Left hindlimb (tissue), 1 donor: ENCODE measurements around the gene FAM163B.

Experiments used
- DNase-seq: peaks from one replicate; pipeline ENCODE4 v3.0.0-alpha.2; 2018

The FAM163B gene

DNA sequence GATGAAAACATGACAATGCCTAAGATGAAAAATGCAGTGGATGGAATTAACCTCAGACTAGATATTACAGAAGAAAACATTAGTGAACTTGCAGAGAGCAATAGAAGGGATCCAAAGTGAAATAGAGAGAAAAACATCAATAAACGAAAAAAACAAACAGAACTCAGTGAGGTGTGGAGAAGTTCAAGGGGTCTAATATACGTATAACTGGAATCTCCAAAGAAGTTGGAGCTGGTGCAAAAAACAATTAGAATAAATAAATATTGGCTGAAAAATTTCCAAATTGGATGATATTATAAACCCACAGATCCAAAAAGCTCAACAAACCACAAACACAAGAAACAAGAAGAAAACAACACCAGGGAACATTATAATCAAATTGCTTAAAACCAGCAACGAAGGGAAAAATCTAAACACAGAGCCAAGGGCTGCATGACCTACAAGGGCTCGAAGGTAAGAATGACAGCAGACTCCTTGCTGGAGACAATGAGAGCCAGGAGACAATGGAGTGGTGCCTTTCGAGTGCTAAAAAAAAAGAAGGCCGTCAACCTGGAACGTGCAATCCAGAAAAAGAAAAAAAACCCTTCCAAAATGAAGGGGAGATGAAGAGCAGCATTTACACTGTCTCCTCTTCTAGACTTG lies 11.8 kb downstream of the FAM163B start:
- DNase-seq = no peak

DNA sequence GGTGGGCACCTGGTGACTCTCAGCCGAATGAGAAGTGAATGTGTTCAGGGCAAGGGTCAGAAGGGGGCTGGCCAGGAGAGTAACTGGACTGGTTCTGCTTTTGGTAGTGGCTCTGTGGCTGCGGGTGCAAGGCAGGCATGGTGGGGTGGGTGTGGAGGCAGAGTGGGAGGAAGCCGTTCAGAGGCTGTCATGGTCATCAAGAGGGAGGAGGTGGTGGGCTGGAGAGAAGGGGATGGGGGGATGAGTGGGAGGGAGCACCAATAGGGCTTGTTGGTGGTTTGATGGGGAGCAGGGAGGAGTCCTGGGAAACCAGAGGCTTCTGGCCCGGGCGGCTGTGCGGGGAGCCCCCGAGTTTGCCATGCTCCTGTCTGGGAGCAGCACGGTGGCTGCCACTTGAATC lies 13.3 kb downstream of the FAM163B start:
- no peak for DNase-seq

DNA sequence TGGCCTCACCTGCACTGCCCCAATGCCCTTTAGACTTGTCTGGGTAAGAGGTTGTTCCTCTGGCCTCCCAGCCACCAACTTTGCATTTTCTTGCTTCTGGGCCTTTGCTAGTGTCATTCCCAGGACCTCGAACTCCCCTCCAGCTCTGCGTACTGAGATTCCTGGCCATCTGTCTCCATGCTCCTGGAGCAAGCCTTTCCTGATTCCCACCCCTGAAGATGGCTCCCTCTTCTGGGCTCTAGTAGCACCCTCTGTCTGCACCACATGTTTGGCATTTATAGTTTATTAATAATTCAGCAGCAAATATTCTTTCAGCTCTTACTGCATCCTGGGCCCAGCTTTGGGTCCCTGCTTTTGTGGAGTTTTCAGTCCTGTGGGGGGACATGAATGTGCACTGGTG lies 14.9 kb downstream of the FAM163B start:
- no peak for DNase-seq

DNA sequence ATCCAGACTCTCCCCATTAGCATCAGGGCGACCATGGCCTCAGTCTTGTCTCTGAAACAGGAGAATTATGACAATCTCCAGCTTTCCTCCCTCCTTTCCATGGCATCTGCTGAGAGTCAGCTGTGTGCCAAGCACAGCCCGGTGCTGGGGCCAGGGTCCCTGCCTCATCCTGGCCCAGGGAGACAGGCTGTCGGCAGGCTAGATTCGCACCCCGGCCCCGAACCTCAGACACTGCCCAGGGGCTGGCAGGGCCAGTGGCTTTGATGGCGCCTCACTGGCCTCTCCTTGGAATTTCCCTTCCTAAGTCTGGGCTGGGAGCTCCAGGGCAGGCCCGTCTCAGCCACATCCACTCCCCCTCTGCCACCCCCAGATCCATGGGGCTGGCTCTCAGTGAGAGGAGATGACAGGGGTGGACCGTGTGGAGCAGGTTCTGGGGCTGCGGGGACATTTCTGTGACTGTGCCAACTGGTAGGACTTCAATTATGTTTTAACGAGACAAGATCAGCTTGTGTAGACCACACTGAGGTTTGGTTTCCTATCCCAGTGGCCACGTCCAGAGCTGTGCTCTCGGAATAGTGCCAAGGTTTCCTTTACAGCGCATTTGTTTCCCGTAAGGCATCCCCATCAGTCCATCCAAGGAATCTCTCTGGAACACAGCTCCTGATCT lies 15.5 kb downstream of the FAM163B start:
- DNase-seq = no peak

DNA sequence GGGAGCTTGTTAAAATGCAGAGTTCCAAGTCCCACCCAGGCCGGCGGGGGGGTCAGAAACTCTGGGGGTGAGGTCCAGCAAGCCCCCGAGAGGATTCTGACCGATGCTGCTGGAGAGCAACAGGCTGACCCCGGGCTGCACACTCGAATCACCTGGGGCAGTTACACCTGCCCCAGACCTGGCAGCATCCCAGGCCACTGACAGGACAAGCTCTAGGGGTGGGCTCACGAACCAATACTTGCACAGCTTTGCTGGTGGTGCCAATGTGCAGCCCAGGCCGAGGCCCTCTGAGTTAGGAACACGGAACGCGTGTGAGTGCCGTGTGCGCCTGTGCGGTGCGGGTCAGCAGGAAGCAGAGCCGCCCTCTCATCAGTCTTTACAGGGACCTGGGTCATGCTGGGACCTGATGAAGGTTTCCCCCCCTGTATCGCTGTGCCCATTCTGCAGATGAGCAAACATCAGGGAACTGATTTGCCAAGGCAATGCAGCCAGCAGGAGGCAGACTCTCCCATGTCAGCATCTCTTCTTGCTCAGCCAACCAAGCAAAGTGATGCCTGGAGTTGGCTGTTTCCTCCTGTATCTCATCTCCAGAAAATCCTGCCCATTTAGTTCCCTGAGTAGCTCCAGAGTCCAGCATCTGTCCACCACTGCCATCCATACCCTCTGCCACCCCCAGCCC lies 16.3 kb downstream of the FAM163B start:
- DNase-seq = no peak

DNA sequence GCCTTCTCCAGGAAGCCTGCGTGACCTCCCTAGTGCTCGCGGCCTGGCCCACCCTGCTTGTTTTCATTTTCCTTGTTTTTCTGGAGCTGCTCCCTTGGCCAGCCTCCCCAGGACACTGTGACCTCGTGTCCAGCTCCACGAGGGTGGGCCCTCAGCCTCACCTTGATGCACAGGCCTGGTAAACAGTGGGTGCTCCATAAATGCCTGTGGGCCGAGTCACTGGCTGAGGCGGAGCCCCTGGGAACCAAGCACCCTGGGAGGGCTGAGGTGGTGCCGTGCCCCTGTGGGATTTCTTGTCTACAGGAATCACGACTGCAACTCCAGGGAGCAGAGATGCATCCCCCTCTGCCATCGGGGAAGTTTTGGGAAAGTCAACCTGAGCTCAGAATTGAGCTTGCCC lies 17.2 kb downstream of the FAM163B start:
- DNase-seq = no peak

DNA sequence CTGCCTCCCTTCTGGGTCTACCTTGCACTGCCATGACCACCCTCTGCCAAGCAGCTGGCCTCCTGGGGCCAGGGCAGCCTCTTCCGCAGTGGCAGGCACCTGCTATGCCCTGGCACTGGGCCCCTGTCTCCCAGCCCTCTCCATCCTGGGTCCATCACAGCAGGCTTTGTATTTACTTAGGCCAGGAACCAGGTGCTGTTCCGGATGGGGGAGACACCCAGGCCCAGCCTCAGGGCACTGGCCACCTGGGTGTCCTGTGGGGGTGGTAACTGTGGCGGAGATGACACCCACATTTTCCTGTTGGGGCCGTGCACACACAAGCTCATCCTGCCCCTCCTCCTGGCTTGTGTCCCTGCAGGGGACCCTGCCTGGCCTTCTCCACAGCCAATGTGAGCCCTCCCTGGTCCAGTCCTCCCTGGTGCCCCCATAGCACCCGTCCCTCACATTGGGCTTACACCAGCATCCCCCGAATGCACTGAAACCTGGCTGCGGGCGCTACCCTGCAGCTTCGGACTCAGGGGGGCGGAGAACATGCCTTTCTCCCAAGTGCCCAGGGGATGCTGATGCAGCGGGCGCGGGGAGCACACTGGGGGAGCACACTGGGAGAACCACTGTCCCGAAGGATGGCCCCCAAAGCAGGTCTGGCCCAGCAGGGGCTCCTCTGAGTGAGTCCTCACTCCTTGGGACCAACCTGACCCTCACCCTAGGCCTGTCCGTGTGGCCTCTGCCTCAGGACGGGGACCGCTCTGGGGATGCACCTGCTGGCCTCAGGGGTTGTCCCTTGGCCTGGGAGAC lies 17.9 kb downstream of the FAM163B start:
- no peak for DNase-seq

DNA sequence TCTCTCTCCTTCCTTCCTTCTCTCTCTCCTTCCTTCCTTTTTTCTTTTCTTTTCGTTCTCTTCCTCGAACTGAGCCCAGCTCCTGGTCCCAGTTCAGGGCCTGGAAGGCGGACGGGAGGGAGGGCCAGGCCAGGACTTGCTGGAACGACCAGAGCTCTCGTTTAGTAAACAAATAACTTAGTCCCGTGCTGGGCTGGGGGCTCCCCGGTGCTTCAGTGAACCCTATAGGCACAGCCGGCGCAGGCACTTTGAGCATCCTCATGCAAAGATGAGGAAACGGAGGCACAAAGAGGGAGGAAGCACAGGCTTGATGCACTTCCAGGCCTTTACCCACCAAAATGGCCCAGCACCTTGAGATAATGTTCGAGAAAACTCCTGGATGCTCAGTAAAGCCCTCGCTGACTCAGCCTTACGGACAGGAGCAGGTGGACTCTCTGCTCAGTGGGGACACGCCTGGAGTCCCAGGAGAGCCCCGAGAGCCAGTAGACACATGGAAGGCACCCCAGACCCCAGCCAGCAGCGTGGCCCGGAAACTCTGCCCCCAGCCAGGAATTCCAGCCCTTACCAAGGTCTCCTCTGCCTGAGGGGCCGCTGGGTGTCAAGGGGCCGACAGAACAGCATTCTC lies 18.8 kb downstream of the FAM163B start:
- DNase-seq = no peak

DNA sequence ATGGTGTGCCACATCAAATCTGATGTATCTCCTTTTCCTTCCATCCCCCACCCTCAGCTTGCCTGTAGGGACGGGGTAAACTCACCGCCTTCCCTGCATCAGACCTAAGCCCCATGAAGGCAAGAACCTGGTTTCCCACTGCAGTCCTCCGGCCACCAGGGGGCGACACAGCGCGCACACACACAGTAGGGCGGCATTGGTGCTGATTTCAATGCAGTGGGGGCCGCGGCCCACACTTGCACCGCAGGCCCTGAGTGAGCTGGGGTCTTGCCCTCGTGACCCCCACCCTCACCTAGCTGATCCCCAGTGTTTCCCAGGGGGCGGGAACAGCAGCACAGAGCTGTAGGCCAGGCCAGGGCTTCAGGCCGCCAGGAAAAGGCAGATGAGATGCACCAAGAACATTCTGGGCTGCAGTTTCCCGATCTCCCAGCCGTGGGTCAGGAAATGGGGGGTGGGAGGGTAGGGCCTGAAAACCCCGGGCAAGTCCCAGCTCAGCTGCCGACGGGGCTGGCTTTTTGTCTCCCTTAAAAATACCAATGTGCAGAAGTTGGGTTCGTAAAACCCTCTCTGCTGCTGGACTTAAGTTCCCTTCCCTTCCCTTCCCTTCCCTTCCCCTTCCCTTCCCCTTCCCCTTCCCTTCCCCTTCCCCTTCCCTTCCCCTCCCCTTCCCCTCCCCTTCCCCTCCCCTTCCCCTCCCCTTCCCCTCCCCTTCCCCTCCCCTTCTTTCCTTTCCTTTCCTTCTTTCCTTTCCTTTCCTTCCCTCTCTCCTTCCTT lies 19.5 kb downstream of the FAM163B start:
- DNase-seq = no peak

DNA sequence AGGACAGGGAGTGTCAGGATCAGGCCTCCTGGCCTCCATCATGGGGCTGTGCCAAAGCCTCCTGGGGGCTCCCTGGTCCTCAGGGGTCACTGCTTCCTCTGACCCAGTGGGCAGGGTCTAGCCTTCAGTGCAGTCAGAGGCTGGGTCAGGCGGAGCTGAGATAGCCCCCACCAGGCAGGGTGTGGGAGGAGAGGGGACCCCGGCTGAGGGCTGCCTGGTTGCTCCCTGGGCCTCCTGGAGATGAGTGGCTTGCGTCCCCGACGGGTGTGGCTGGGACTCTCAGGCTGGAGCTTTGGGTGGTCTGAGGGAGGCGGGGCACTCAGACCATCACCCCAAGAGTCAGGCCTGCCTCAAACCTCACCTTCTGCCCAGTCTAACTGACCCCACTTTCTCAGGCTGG lies 21.7 kb downstream of the FAM163B start:
- DNase-seq = no peak

DNA sequence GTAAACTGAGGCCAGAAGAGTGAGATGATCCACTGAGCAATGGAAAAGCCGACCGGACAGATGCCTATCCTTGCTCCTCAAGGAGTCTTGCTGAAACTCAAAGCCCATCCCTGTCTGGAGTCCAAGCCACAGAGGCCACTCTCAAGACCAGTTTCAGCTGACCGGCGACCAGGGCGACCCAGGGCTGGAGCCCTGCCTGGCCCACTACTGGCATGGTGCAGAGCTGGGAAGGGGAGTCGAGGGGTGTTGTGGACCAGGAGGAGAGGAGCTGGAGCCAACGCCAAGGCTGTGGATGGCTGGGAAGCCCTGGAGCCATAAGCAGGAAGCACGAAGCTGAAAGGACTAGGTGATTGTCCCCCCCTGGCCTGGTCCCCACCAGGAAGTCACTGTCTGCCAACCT lies 22.1 kb downstream of the FAM163B start:
- DNase-seq = no peak

DNA sequence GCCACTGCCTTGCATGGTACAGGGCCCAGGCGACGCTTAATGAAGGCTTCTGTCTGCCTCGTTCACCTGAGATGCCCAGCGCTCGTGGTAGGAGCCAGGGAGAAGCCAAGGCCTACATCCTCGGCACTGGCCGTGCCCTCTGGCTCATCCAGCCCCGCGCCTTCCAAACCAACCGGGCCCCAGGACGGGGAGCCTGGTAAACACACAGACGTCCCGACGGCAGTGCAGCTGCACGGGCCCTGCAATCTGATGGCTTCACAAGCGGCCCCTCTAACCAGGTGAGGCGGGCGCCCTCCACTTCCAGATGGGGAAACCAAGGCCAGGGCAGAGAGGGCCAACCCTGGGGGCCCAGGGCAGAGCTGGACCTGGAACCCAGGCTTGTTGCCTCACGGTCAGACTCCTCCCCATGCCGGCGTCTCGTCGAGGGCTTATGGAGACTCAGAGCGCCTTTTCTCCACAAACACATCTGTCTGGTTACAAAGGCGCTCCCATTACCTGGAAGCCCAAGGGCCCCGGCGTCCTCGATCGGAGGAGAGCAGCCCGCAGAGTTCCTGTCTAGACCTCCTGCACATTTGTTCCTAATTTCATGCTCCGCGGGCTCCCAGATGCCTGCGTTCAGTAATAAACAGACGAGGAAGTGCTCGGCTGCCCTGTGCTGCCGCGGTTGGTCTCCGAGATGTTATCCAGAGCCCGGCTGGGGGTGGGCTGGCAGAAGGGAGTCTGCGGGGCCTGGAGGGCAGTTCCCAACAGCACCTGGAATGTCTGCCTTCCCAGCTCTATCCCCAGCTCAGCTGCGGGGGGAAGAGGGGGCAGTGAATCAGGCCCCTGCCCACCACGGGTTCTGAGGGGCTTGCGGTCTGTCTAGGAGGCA lies 23.5 kb downstream of the FAM163B start:
- DNase-seq = no peak

DNA sequence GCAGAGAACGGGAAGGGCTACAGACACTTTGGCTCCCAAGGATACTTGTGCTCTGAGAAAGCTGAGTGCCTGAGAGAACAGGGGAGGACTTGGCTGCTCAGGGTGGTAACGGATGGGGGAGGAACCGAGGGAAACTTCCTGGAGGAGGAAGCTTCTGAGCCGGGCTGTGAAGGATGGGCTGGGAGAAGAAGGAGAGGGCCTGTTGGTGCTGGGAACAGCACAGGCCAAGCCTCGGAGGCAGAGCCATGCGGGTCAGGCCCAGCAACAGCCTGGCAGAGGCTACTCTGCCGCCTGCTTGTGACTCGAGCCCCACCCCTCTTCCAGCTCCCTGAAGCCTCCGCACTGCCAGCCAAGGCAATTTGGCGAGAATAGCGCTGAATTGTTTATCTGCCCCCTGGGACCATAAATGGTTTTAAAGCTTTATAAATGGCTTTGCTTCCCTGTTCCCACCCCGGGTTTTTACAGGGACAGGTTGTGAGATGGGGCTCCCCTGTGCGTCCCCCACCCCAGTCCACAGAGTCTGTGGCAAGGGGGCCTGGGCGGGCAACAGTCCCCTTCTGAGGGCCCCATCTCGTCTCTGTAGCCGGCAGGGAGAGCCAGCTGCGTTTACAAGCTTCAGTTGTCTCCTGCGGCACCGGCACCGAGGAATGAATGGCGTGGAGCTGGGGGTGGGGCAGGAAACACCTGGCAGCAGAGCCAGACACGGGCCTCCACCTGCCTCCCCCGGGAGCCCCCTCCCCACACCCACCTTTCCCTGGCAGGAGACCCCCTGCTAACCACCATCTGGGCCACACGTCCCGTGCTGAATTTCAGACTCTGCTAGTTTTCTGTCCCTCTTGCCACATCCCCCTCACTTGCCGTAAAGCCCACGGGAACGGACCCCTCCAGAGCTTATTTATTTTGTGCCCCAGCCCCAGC lies 24.4 kb downstream of the FAM163B start:
- no peak for DNase-seq

DNA sequence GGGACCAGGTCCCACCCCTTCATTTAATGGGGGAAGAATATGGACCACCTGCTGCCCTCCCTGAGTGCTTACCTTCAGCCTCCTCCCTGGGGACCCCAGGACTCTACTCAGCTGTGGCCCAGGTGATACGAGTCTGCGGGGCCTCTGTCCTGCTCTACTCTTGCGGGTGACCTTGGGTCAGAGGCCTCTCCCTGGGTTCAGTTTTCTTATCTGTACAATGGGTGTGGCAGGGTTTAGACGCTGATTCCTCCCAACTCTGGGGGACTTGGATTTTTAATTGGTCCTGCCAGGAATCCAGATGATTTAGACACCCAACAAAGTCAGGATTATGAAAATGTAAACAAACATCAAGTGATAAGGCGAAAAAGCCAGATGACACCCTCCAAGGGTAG lies 25.0 kb downstream of the FAM163B start:
- DNase-seq = no peak

DNA sequence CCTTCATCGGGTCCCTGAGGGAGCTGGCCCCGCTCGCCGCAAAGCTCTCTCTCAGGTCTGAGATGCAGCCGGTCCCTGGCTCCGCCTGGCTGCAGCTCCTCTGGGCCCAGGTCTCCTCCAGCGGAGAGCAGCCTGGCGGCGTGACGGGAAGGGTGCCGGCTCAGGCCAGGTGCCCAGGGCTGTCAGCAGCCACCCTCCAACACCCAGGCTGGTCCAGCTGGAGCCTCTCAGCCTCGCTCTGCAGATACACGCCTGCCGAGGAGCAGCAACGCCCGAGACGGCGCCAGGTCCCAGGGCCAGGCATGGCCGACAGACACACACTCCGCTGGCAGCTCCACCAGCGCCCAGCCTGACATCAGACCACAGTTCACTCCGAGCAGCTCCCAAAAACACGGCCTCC lies 25.6 kb downstream of the FAM163B start:
- no peak for DNase-seq

DNA sequence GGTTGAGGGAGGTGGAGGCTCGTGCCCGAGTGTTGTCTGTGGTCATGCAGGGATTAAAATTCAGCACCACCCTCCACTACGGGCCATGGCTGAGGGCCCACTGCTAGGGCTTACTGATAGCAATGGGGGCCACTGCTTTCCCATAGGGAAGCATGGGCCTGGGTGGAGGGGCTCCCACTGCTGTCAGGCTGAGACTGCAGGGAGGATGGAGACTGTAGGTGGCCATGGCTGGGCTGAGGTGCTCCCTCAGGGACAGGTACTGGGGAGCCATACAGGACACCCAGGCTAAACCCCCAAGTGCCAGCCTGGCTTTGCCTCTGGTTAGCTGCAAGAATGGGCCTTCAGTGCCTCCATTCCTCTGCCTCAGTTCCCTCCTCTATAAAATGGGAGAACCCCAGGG lies 26.1 kb downstream of the FAM163B start:
- DNase-seq = no peak

DNA sequence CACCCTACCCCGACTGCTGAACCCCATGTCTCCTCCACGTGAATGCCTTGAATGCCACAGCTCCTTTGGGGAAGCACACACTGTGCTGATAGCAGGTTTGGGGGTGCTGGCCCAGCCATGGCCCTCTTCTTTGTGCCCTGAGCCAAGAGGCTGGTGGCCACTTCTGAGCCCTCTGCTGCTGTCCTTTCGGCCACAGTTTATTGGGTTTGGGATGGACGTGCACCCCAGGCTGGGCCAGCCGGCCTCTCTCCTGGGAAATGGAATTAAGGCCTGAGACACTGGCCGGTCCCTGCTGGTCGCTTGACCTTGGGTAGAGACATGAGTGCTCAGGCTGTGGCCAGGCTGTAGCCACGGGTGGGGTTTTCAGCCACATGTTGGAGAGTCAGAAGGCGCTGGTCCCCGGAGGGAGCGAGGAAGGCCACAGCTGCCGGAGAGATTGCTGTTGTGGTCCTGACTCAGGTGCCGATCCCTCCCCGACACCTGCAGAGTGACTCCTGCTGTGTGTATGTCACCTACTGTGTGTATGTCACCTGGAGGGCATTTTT lies 26.6 kb downstream of the FAM163B start:
- no peak for DNase-seq

DNA sequence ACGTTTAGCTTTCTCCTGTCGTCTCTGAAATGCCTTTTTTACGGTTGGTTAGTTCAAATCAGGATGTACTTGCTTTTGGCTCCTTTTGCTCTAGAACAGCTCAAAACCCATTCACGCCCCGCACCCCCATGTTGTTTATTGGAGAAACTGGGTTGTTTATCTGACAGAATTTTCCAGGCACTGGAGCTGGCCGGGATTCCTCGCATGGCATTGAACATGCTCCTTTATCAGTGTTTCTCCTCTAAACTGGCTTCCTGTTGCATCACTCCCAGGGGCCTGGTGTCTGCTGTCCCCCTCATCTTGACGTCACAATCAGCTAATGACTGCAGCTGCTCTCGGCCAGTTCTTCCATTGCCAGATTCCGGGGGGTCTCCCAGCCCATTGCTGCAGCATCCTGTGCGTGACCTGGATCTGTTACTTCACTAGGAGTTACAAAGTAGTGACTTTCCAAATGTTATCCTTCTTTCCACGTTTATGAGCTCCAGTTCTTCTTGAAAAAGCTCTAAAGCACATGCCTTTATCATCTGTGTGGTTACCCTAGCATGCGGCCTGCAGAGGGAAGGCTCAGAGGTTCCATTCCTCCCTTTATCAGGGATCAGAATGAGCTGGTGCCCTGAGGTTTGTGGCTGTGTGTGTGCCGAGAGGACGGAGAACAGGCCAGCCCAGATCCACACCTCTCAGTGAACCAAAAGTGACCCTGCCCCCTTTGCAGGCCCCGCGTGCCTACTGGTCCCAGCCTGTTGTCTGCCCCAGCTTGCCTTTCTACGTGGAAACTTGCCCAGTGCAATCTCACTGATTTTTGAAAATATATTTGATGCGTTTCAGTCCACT lies 27.5 kb downstream of the FAM163B start:
- DNase-seq = no peak

DNA sequence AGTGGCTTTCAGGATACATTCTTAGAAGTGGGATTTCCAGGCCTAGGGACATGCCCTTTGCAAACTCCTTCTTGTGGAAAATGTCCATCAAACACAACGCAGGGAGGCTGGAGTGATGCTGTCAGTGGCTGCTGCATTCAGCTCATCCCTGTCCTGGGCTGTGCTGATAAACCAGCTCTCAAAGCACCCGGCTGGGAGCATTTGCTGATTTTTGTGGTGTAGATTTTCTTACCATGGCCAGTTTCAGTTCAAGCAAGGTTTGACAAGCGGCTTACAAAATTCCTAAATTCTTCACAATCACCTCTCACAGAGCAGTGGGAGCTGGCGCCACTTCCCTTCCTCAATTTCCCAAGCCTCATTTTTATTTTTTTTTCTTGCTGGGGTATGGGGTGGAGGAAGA lies 28.2 kb downstream of the FAM163B start:
- DNase-seq = no peak
